H1 (cell line): ENCODE data around the gene STRN. TPM values are rescaled to one million over a fixed set of nuclear protein-coding genes. Genes with fewer than 3 reads are reported as not detected.

Source experiments
- CTCF ChIA-PET: fragments of 300-600 bp; sonication (Branson Sonifier 250); formaldehyde crosslinking; loops from one replicate; lab custom pipeline; 2021; ENCODE audit not compliant: partially characterized antibody; lab: Charles Lee
- POLR2A ChIA-PET: fragments of 300-600 bp; sonication (Branson Sonifier 250); formaldehyde crosslinking; loops from one replicate; lab custom pipeline; 2021; ENCODE audit warnings: inconsistent platforms; ENCODE audit not compliant: partially characterized antibody; lab: Charles Lee
- DNase-seq, 2 experiments: peaks; one replicate each; pipeline versions ENCODE4 v3.0.0 to v3.0.0-alpha.2; 2010 to 2022; ENCODE audit warnings: low spot score in 2 of 2, low read depth in 1 of 2, mixed read lengths in 1 of 2
- FAIRE-seq: peaks from 2 replicates; lab custom pipeline; 2011; peaks lifted over from hg19 to GRCh38; lab: Jason Lieb, UNC
- H2AFZ ChIP-seq: 2 replicates; pipeline ENCODE4 v1.8.1; 2012; ENCODE audit warnings: low read length, inconsistent platforms
- H2AK5ac ChIP-seq: 2 replicates; pipeline ENCODE4 v1.6.1; 2013; ENCODE audit warnings: low read depth, low read length
- H2BK120ac ChIP-seq: replicated peaks from 2 replicates; pipeline ENCODE3; 2013; ENCODE audit warnings: low read depth, low read length, inconsistent platforms
- H2BK12ac ChIP-seq: 2 replicates; pipeline ENCODE4 v1.6.1; 2013; ENCODE audit warnings: low read depth, low read length
- H2BK15ac ChIP-seq: 2 replicates; pipeline ENCODE4 v1.6.1; 2013; ENCODE audit warnings: low read length
- H2BK20ac ChIP-seq: 2 replicates; pipeline ENCODE4 v1.6.1; 2013; ENCODE audit warnings: low read length
- H2BK5ac ChIP-seq: 2 replicates; pipeline ENCODE4 v1.6.1; 2013; ENCODE audit warnings: low read depth, low read length
- H3K14ac ChIP-seq: 2 replicates; pipeline ENCODE4 v1.6.1; 2013; ENCODE audit warnings: inconsistent platforms; ENCODE audit not compliant: insufficient read length
- H3K18ac ChIP-seq: 2 replicates; pipeline ENCODE4 v1.6.1; 2013; ENCODE audit warnings: low read length; ENCODE audit errors: extremely low read depth
- H3K23ac ChIP-seq: 2 replicates; pipeline ENCODE4 v1.6.1; 2013; ENCODE audit warnings: inconsistent platforms; ENCODE audit not compliant: insufficient read length
- H3K23me2 ChIP-seq: 2 replicates; pipeline ENCODE4 v1.6.1; 2013; ENCODE audit warnings: low read depth, low read length
- H3K27ac ChIP-seq: 2 replicates; pipeline ENCODE4 v1.6.1; 2011; ENCODE audit warnings: low read depth, low read length, inconsistent platforms
- H3K27me3 ChIP-seq, 4 experiments: replicated peaks in 1 of 4; 1 replicate in 1 of 4; 2 replicates in 3 of 4; pipeline versions ENCODE4 v1.6.1 to v1.8.1; 2011 to 2013; ENCODE audit warnings: low read length in 3 of 4, mild to moderate bottlenecking in 3 of 4, inconsistent platforms in 2 of 4, mixed read lengths in 2 of 4, moderate library complexity in 1 of 4; ENCODE audit not compliant: control insufficient read depth in 3 of 4, insufficient read depth in 3 of 4; ENCODE audit errors: extremely low read depth in 1 of 4
- H3K36me3 ChIP-seq, 4 experiments: 2 replicates each; pipeline versions ENCODE4 v1.6.1 to v1.8.1; 2011 to 2013; ENCODE audit warnings: mild to moderate bottlenecking in 4 of 4, low read length in 3 of 4, moderate library complexity in 2 of 4, control low read depth in 1 of 4, inconsistent platforms in 1 of 4; ENCODE audit not compliant: insufficient read depth in 4 of 4, control insufficient read depth in 2 of 4
- H3K4ac ChIP-seq: replicated peaks from 2 replicates; pipeline ENCODE3; 2013; ENCODE audit warnings: low read length, low read depth, mixed read lengths, inconsistent platforms; ENCODE audit not compliant: insufficient read length
- H3K4me1 ChIP-seq, 4 experiments: replicated peaks in 1 of 4; 1 replicate in 1 of 4; 2 replicates in 3 of 4; pipeline versions ENCODE4 v1.6.1 to v1.8.1; 2011 to 2013; ENCODE audit warnings: low read length in 3 of 4, inconsistent platforms in 2 of 4, mixed read lengths in 1 of 4; ENCODE audit not compliant: insufficient read depth in 4 of 4, control insufficient read depth in 3 of 4
- H3K4me2 ChIP-seq, 2 experiments: 2 replicates each; pipeline versions ENCODE4 v1.6.1 to v1.8.1; 2011 to 2013; ENCODE audit warnings: low read depth in 2 of 2, low read length in 2 of 2, control low read depth in 1 of 2, inconsistent platforms in 1 of 2, mild to moderate bottlenecking in 1 of 2; ENCODE audit not compliant: insufficient read depth in 1 of 2
- H3K4me3 ChIP-seq, 4 experiments: fragments of 200-600, 300-600 bp in 1 of 4; sonication (generic), shearing (Covaris generic), sonication (Bioruptor Twin) in 1 of 4; 2 replicates each; pipeline versions ENCODE4 v1.5.1 to v1.8.1; 2011 to 2016; ENCODE audit warnings: low read length in 4 of 4, low read depth in 3 of 4, control low read depth in 2 of 4, inconsistent platforms in 2 of 4, mild to moderate bottlenecking in 2 of 4, mixed read lengths in 1 of 4, moderate library complexity in 1 of 4; ENCODE audit not compliant: insufficient read depth in 2 of 4; ENCODE audit errors: extremely low read depth in 1 of 4
- H3K56ac ChIP-seq: replicated peaks from 2 replicates; pipeline ENCODE3; 2013; ENCODE audit warnings: low read depth, mild to moderate bottlenecking, mixed read lengths, low read length, inconsistent platforms; ENCODE audit not compliant: insufficient read length
- H3K79me1 ChIP-seq: 2 replicates; pipeline ENCODE4 v1.6.1; 2013; ENCODE audit warnings: low read depth, low read length, control low read depth
- H3K79me2 ChIP-seq, 2 experiments: 2 replicates each; pipeline versions ENCODE4 v1.6.1 to v1.8.1; 2012 to 2013; ENCODE audit warnings: low read length in 2 of 2, mild to moderate bottlenecking in 2 of 2, inconsistent platforms in 1 of 2; ENCODE audit not compliant: insufficient read depth in 2 of 2, control insufficient read depth in 1 of 2
- H3K9ac ChIP-seq, 4 experiments: replicated peaks in 1 of 4; 1 replicate in 1 of 4; 2 replicates in 3 of 4; pipeline versions ENCODE4 v1.6.1 to v1.8.1; 2011 to 2013; ENCODE audit warnings: low read depth in 3 of 4, low read length in 3 of 4, control low read depth in 2 of 4, mild to moderate bottlenecking in 2 of 4, moderate library complexity in 2 of 4, inconsistent platforms in 1 of 4; ENCODE audit errors: extremely low read depth in 1 of 4
- H3K9me3 ChIP-seq, 2 experiments: 2 replicates each; pipeline versions ENCODE4 v1.6.1 to v1.8.1; 2012 to 2013; ENCODE audit warnings: mild to moderate bottlenecking in 2 of 2, moderate library complexity in 2 of 2, control low read depth in 1 of 2, inconsistent platforms in 1 of 2, low read depth in 1 of 2, low read length in 1 of 2, mixed read lengths in 1 of 2; ENCODE audit not compliant: insufficient read depth in 2 of 2
- H4K20me1 ChIP-seq, 2 experiments: replicated peaks in 1 of 2; 2 replicates each; pipeline versions ENCODE3 to v1.8.1; 2011 to 2013; ENCODE audit warnings: inconsistent platforms in 2 of 2, low read length in 2 of 2, mild to moderate bottlenecking in 1 of 2; ENCODE audit not compliant: insufficient read depth in 2 of 2, control insufficient read depth in 1 of 2
- H4K5ac ChIP-seq: 2 replicates; pipeline ENCODE4 v1.6.1; 2013; ENCODE audit warnings: low read length, low read depth, mixed read lengths, inconsistent platforms; ENCODE audit not compliant: insufficient read length
- H4K8ac ChIP-seq: 2 replicates; pipeline ENCODE4 v1.8.0; 2013; ENCODE audit warnings: mild to moderate bottlenecking, moderate library complexity, low read length, inconsistent platforms; ENCODE audit not compliant: insufficient read depth; ENCODE audit errors: extremely low read depth
- H4K91ac ChIP-seq: replicated peaks from 2 replicates; pipeline ENCODE3; 2013; ENCODE audit warnings: low read length, mixed read lengths, inconsistent platforms; ENCODE audit not compliant: insufficient read length
- HDAC2 ChIP-seq, 2 experiments: fragments of 300-600 bp in 1 of 2; sonication (generic) in 1 of 2; IDR thresholded peaks; 2 replicates each; pipeline ENCODE4 v1.6.1; 2011 to 2012; ENCODE audit warnings: low read depth in 2 of 2, low read length in 2 of 2, mild to moderate bottlenecking in 2 of 2, moderate library complexity in 2 of 2, borderline replicate concordance in 1 of 2, inconsistent platforms in 1 of 2
- RFX5 ChIP-seq: IDR thresholded peaks from 2 replicates; pipeline ENCODE4 v1.6.1; 2011; ENCODE audit warnings: low read depth, low read length, improper control_type of control experiment, borderline replicate concordance
- TCF12 ChIP-seq: IDR thresholded peaks from 2 replicates; pipeline ENCODE4 v1.6.1; 2011; ENCODE audit warnings: low read depth, mild to moderate bottlenecking, low read length
- WGBS, 2 experiments: shearing (Covaris generic) in 1 of 2; methylation state at CpG; one replicate each; pipeline versions ENCODE4 v1.1.6 to v1.1.7; 2013 to 2015; ENCODE audit warnings: low lambda C conversion rate in 2 of 2, mixed read lengths in 2 of 2, inconsistent platforms in 1 of 2, low coverage in 1 of 2, missing lambda C conversion rate in 1 of 2; ENCODE audit not compliant: insufficient replicate concordance in 2 of 2, insufficient coverage in 1 of 2, insufficient read length in 1 of 2; ENCODE audit errors: extremely low coverage in 1 of 2, missing lambda C conversion rate in 1 of 2; 5-methylcytosine and 5-hydroxymethylcytosine counted together
- polyA plus RNA-seq, 7 experiments: library from polyadenylated mRNA; depleted of rRNA in 3 of 7; stranded (reverse) in 5 of 7; unstranded in 2 of 7; fragments of >200 nt in 5 of 7; fragments of 200-250 nt in 2 of 7; gene quantifications; 1 replicate in 5 of 7; 2 replicates in 1 of 7; 4 replicates in 1 of 7; pipeline versions ENCODE4 v1.2.1 to v1.2.3, GENCODE V29; 2011 to 2013; ENCODE audit warnings: missing spikeins in 2 of 7, mixed read lengths in 2 of 7
- total RNA-seq: library from RNA; stranded (reverse); fragmentation: NEBNext Ultra II Directional; extraction: Animal tissue kit (Norgen Biotek cat#: 25700); gene quantifications from 2 replicates; pipeline ENCODE4 v1.2.1, GENCODE V29; 2021
- TF ChIP-seq, protein P1 (sequence below): IDR thresholded peaks from 2 replicates; pipeline ENCODE4 v1.6.1; 2012; ENCODE audit warnings: inconsistent platforms

STRN gene
- total and polyA plus RNA-seq, 2 of the 8 experiments (the other 6 are each of a cell fraction or from before 2014, with no cell fraction given): 8.3 to 47.0 TPM

DNA sequence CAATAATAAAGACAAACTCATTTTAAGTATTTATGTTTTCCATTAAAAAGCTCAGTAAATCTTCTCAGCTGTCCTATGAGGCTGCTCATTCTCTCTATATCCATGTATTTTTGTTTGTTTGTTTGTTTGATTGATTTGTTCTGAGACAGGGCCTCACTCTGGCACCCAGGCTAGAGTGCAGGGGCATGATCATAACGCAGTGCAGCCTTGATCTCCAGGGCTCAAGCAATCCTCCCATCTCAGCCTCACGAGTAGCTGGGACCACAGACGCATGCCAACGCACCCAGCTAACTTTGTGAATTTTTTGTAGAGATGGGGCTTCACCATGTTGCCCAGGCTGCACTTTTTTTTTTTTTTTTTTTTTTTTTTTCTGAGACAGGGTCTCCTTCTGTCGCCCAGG, 5.6 kb downstream of the STRN start:
- WGBS, 2 experiments: 95% methylated on average over 4 of the region's 5 CpGs; no CpG with 5 or more reads in 1 of the 2 experiments
- Histone ChIP-seq H3K14ac (no peak overlapping the region), H4K20me1 (no peaks in the 10 kb centered on the region), H3K27me3 (no peaks in the 10 kb centered on the region), H2AK5ac (no peak overlapping the region), H3K4ac (peak overlapping the region; percentile 97), H2BK12ac (no peak overlapping the region; the same call in 1 of the 2 replicates), H4K8ac (no peak overlapping the region), H2BK20ac (no peak overlapping the region), H3K23me2 (peaks cover 4% of the 10 kb centered on the region), H2BK5ac (no peak overlapping the region), H3K4me1 (peaks cover 3 to 17% (median 12%) of the 10 kb centered on the region in 4 experiments; a peak in 5 of 7 replicates), H2AFZ (no peak overlapping the region), H3K79me1 (no peaks in the 10 kb centered on the region), H3K4me2 (no peak overlapping the region), H3K79me2 (peaks cover 0 to 85% of the 10 kb centered on the region in 2 experiments; a peak in 3 of 4 replicates), H2BK15ac (no peak overlapping the region), H3K9ac (no peak overlapping the region), H4K91ac (no peak overlapping the region), H4K5ac (no peak overlapping the region), H3K18ac (no peak overlapping the region; the same call in 1 of the 2 replicates), H3K4me3 (no peak overlapping the region), H3K9me3 (no peaks in the 10 kb centered on the region), H2BK120ac (no peak overlapping the region), H3K27ac (no peak overlapping the region), H3K56ac (no peak overlapping the region), H3K36me3 (no peaks in the 10 kb centered on the region; a peak in 1 of 8 replicates), H3K23ac (no peak overlapping the region)
- ChIA-PET POLR2A (no interaction called here), CTCF (no interaction called here)
- FAIRE-seq: no peak
- DNase-seq: no peak
- no peak for TF ChIP-seq TCF12
- no peak for TF ChIP-seq HDAC2 (IDR thresholded peaks at IDR 0.05; ENCODE audit: borderline replicate concordance in 1 of 2, low read depth in 2 of 2, low read length in 2 of 2)
- TF ChIP-seq, protein P1, sequence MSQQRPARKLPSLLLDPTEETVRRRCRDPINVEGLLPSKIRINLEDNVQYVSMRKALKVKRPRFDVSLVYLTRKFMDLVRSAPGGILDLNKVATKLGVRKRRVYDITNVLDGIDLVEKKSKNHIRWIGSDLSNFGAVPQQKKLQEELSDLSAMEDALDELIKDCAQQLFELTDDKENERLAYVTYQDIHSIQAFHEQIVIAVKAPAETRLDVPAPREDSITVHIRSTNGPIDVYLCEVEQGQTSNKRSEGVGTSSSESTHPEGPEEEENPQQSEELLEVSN: no peak
- no peak for TF ChIP-seq RFX5
